ENCODE data around the gene TIGD4. TPM values are rescaled to one million over a fixed set of nuclear protein-coding genes. Genes with fewer than 3 reads are reported as not detected.
"Not testable (repeated sequence)": the region's sequence is repeated elsewhere in the genome, so short reads cannot be mapped to it uniquely, and the experiment has no call there.

The TIGD4 gene
- polyA plus RNA-seq, 1 donor: 3.0 TPM

- no peak overlapping the region for H3K27ac ChIP-seq (ENCODE audit: low read length)
- H3K9me3 ChIP-seq (ENCODE audit: control insufficient read depth, low read depth, low read length): no peaks in the 10 kb centered on the region
- DNase-seq: no peak
- H3K36me3 ChIP-seq (ENCODE audit: control insufficient read depth, insufficient read depth, low read length): peaks cover 3% of the 10 kb centered on the region
- H3K27me3 ChIP-seq (ENCODE audit: control insufficient read depth, insufficient read depth, low read length): no peaks in the 10 kb centered on the region
- WGBS (ENCODE audit: insufficient coverage, low lambda C conversion rate): 100% methylated on average over 1 of the region's 4 CpGs
- H3K4me1 ChIP-seq (ENCODE audit: control insufficient read depth, insufficient read depth, low read length): no peaks in the 10 kb centered on the region
- H3K4me3 ChIP-seq (ENCODE audit: low read length): no peak overlapping the region
These were observed 5.2 kb upstream of the TIGD4 start for GRCh38 chr4:152784490-152785350.

- 14% methylated on average over 1 of the region's 14 CpGs for WGBS (ENCODE audit: insufficient coverage, low lambda C conversion rate)
These were observed 793 bp upstream of the TIGD4 start for GRCh38 chr4:152780267-152780778.

GRCh38 chr4:152778656-152779512, 646 bp downstream of the TIGD4 start:
- WGBS (ENCODE audit: insufficient coverage, low lambda C conversion rate): 0% methylated on average over 3 of the region's 30 CpGs
- Histone ChIP-seq H3K4me1 (ENCODE audit: control insufficient read depth, insufficient read depth, low read length) (peaks cover 2% of the 10 kb centered on the region), H3K4me3 (ENCODE audit: low read length) (peak overlapping the region; percentile 90), H3K36me3 (ENCODE audit: control insufficient read depth, insufficient read depth, low read length) (no peaks in the 10 kb centered on the region), H3K9me3 (ENCODE audit: control insufficient read depth, low read depth, low read length) (no peaks in the 10 kb centered on the region), H3K27me3 (ENCODE audit: control insufficient read depth, insufficient read depth, low read length) (no peaks in the 10 kb centered on the region), H3K27ac (ENCODE audit: low read length) (peak overlapping the region; percentile 90)
- DNase-seq: peak; percentile 16 to 62

More at GRCh38 chr4:152780267-152780778, 793 bp upstream of the TIGD4 start:
- Histone ChIP-seq H3K27ac (ENCODE audit: low read length) (peak overlapping the region; percentile 90), H3K4me1 (ENCODE audit: control insufficient read depth, insufficient read depth, low read length) (peaks cover 2% of the 10 kb centered on the region), H3K27me3 (ENCODE audit: control insufficient read depth, insufficient read depth, low read length) (no peaks in the 10 kb centered on the region), H3K4me3 (ENCODE audit: low read length) (peak overlapping the region; percentile 90), H3K36me3 (ENCODE audit: control insufficient read depth, insufficient read depth, low read length) (peaks cover 2% of the 10 kb centered on the region), H3K9me3 (ENCODE audit: control insufficient read depth, low read depth, low read length) (no peaks in the 10 kb centered on the region)
- peak in 1 of 2 donors; percentile 3 for DNase-seq

- Histone ChIP-seq H3K36me3 (ENCODE audit: control insufficient read depth, insufficient read depth, low read length) (no peaks in the 10 kb centered on the region), H3K4me3 (ENCODE audit: low read length) (no peak overlapping the region)
- no CpG with 5 or more reads among the region's 1 CpG for WGBS (ENCODE audit: insufficient coverage, low lambda C conversion rate)
These were observed 2.0 kb downstream of the TIGD4 start for GRCh38 chr4:152777488-152777887.

GRCh38 chr4:152776352-152776751, 3.2 kb downstream of the TIGD4 start:
- no peak for DNase-seq
- Histone ChIP-seq H3K27me3 (ENCODE audit: control insufficient read depth, insufficient read depth, low read length) (no peaks in the 10 kb centered on the region), H3K4me3 (ENCODE audit: low read length) (no peak overlapping the region), H3K9me3 (ENCODE audit: control insufficient read depth, low read depth, low read length) (no peaks in the 10 kb centered on the region), H3K36me3 (ENCODE audit: control insufficient read depth, insufficient read depth, low read length) (no peaks in the 10 kb centered on the region), H3K4me1 (ENCODE audit: control insufficient read depth, insufficient read depth, low read length) (peaks cover 2% of the 10 kb centered on the region), H3K27ac (ENCODE audit: low read length) (no peak overlapping the region)

More at GRCh38 chr4:152777488-152777887, 2.0 kb downstream of the TIGD4 start:
- H3K4me1 ChIP-seq (ENCODE audit: control insufficient read depth, insufficient read depth, low read length): peaks cover 2% of the 10 kb centered on the region
- no peak overlapping the region for H3K27ac ChIP-seq (ENCODE audit: low read length)
- DNase-seq: no peak
- no peaks in the 10 kb centered on the region for H3K9me3 ChIP-seq (ENCODE audit: control insufficient read depth, low read depth, low read length)
- no peaks in the 10 kb centered on the region for H3K27me3 ChIP-seq (ENCODE audit: control insufficient read depth, insufficient read depth, low read length)

- no peak overlapping the region for H3K27ac ChIP-seq (ENCODE audit: low read length)
- H3K4me3 ChIP-seq (ENCODE audit: low read length): no peak overlapping the region
- peaks cover 2% of the 10 kb centered on the region for H3K4me1 ChIP-seq (ENCODE audit: control insufficient read depth, insufficient read depth, low read length)
- no peak for DNase-seq
- H3K36me3 ChIP-seq (ENCODE audit: control insufficient read depth, insufficient read depth, low read length): no peaks in the 10 kb centered on the region
- H3K9me3 ChIP-seq (ENCODE audit: control insufficient read depth, low read depth, low read length): no peaks in the 10 kb centered on the region
- WGBS (ENCODE audit: insufficient coverage, low lambda C conversion rate): 100% methylated on average over 1 of the region's 1 CpG
- no peaks in the 10 kb centered on the region for H3K27me3 ChIP-seq (ENCODE audit: control insufficient read depth, insufficient read depth, low read length)
These were observed 5.6 kb downstream of the TIGD4 start for GRCh38 chr4:152773953-152774352.

- no peak overlapping the region for H3K4me3 ChIP-seq (ENCODE audit: low read length)
- H3K27me3 ChIP-seq (ENCODE audit: control insufficient read depth, insufficient read depth, low read length): no peaks in the 10 kb centered on the region
- DNase-seq: no peak
- no peak overlapping the region for H3K27ac ChIP-seq (ENCODE audit: low read length)
- H3K4me1 ChIP-seq (ENCODE audit: control insufficient read depth, insufficient read depth, low read length): no peaks in the 10 kb centered on the region
- no peaks in the 10 kb centered on the region for H3K9me3 ChIP-seq (ENCODE audit: control insufficient read depth, low read depth, low read length)
- 100% methylated on average over 1 of the region's 2 CpGs for WGBS (ENCODE audit: insufficient coverage, low lambda C conversion rate)
- H3K36me3 ChIP-seq (ENCODE audit: control insufficient read depth, insufficient read depth, low read length): no peaks in the 10 kb centered on the region
These were observed 6.2 kb downstream of the TIGD4 start for GRCh38 chr4:152773339-152773738.

- H3K27me3 ChIP-seq (ENCODE audit: control insufficient read depth, insufficient read depth, low read length): no peaks in the 10 kb centered on the region
- H3K9me3 ChIP-seq (ENCODE audit: control insufficient read depth, low read depth, low read length): no peaks in the 10 kb centered on the region
- 88% methylated on average over 3 of the region's 3 CpGs for WGBS (ENCODE audit: insufficient coverage, low lambda C conversion rate)
- H3K36me3 ChIP-seq (ENCODE audit: control insufficient read depth, insufficient read depth, low read length): no peaks in the 10 kb centered on the region
- no peak overlapping the region for H3K4me3 ChIP-seq (ENCODE audit: low read length)
- DNase-seq: no peak
- H3K4me1 ChIP-seq (ENCODE audit: control insufficient read depth, insufficient read depth, low read length): no peaks in the 10 kb centered on the region
- no peak overlapping the region for H3K27ac ChIP-seq (ENCODE audit: low read length)
These were observed 7.6 kb downstream of the TIGD4 start for GRCh38 chr4:152771741-152772533.

GRCh38 chr4:152765069-152765737, 14.3 kb downstream of the TIGD4 start:
- H3K4me3 ChIP-seq (ENCODE audit: low read length); H3K27ac ChIP-seq (ENCODE audit: low read length); H3K36me3 ChIP-seq (ENCODE audit: control insufficient read depth, insufficient read depth, low read length); DNase-seq; H3K27me3 ChIP-seq (ENCODE audit: control insufficient read depth, insufficient read depth, low read length); H3K4me1 ChIP-seq (ENCODE audit: control insufficient read depth, insufficient read depth, low read length): not testable (repeated sequence)
- WGBS (ENCODE audit: insufficient coverage, low lambda C conversion rate): no CpG with 5 or more reads among the region's 54 CpGs
- H3K9me3 ChIP-seq (ENCODE audit: control insufficient read depth, low read depth, low read length): peaks cover 10% of the 10 kb centered on the region

All from large intestine (tissue), 3 donors.